K562 (cell line): ENCODE results near the gene ENO2. TPM values are rescaled to one million over a fixed set of nuclear protein-coding genes. Genes with fewer than 3 reads are reported as not detected.
A peak's percentile ranks its signal among the peaks of the same experiment; 100 is the strongest.

Source experiments
- CTBP1 ChIP-seq: fragments of 450-650 bp; IDR thresholded peaks from 2 replicates; pipeline ENCODE4 v1.6.1; 2016; ENCODE audit warnings: borderline replicate concordance
- EP400 ChIP-seq: fragments of 450-650 bp; IDR thresholded peaks from 2 replicates; pipeline ENCODE4 v1.6.1; 2017; ENCODE audit warnings: antibody characterized with exemption, mild to moderate bottlenecking, moderate library complexity
- FIP1L1 ChIP-seq: fragments of 200-400 bp; formaldehyde crosslinking; IDR thresholded peaks from 2 replicates; pipeline ENCODE4 v1.6.1; 2018; ENCODE audit warnings: mild to moderate bottlenecking, low read depth, low read length; ENCODE audit not compliant: poor library complexity, severe bottlenecking
- GABPB1 ChIP-seq: sonication (generic); formaldehyde crosslinking; IDR thresholded peaks from 2 replicates; pipeline ENCODE4 v1.8.0; 2022; ENCODE audit warnings: mild to moderate bottlenecking, missing genetic modification reagents
- GTF2E2 ChIP-seq: fragments of 200-800 bp; sonication (Bioruptor generic); IDR thresholded peaks from 2 replicates; pipeline ENCODE4 v1.6.1; 2016; ENCODE audit warnings: missing genetic modification characterization, missing compliant biosample characterization
- KHSRP ChIP-seq: fragments of 450-650 bp; IDR thresholded peaks from 2 replicates; pipeline ENCODE4 v1.6.1; 2017
- KLF13 ChIP-seq: fragments of 450-650 bp; IDR thresholded peaks from 2 replicates; pipeline ENCODE4 v1.6.1; 2016; ENCODE audit warnings: missing genetic modification characterization, low read depth, mild to moderate bottlenecking, missing compliant biosample characterization, moderate library complexity, borderline replicate concordance
- NFATC3 ChIP-seq: fragments of 450-650 bp; IDR thresholded peaks from 2 replicates; pipeline ENCODE4 v1.6.1; 2017; ENCODE audit warnings: mild to moderate bottlenecking
- SP2 ChIP-seq: IDR thresholded peaks from 2 replicates; pipeline ENCODE4 v1.6.1; 2011; ENCODE audit warnings: mild to moderate bottlenecking, low read depth, low read length, moderate library complexity; ENCODE audit not compliant: poor library complexity, severe bottlenecking; ENCODE audit errors: extremely low read depth
- TEAD1 ChIP-seq, 2 experiments: fragments of 450-650 bp in 1 of 2; sonication (generic) in 1 of 2; formaldehyde crosslinking; IDR thresholded peaks; 2 replicates each; pipeline versions ENCODE4 v1.4.0 to v1.8.0; 2020 to 2022; ENCODE audit warnings: mild to moderate bottlenecking in 2 of 2, missing genetic modification reagents in 1 of 2
- ZNF3 ChIP-seq: fragments of 250-450 bp; sonication (Bioruptor Pico); IDR thresholded peaks from 2 replicates; pipeline ENCODE4 v1.5.0; 2021; ENCODE audit warnings: mild to moderate bottlenecking, moderate library complexity
- ZNF507 ChIP-seq: conservative IDR thresholded peaks from 2 replicates; pipeline ENCODE4 v1.6.1; 2017; ENCODE audit warnings: missing genetic modification characterization, missing compliant biosample characterization
- ZNF766 ChIP-seq: fragments of 200-800 bp; sonication (Bioruptor generic); conservative IDR thresholded peaks from 2 replicates; pipeline ENCODE4 v1.6.1; 2016; ENCODE audit warnings: missing genetic modification characterization, missing compliant biosample characterization
- ZNF780A ChIP-seq: fragments of 250-450 bp; sonication (Bioruptor Pico); IDR thresholded peaks from 2 replicates; pipeline ENCODE4 v1.5.0; 2021; ENCODE audit warnings: mild to moderate bottlenecking
- polyA plus RNA-seq, 8 experiments: library from polyadenylated mRNA; depleted of rRNA in 4 of 8; stranded (reverse) in 5 of 8; unstranded in 3 of 8; fragments of >200 nt; fragmentation: Nextera tagmentation in 2 of 8; fragmentation: Illumina TruSeq in 1 of 8; extraction: Ambion mirVana in 2 of 8; extraction: Trizol in 1 of 8; gene quantifications; 2 replicates each; pipeline versions ENCODE4 v1.2.1 to v1.2.3, GENCODE V29; 2011 to 2014; ENCODE audit warnings: inconsistent platforms in 1 of 8, missing spikeins in 1 of 8
- total RNA-seq, 7 experiments: library from RNA; depleted of rRNA in 6 of 7; stranded (reverse); fragments of >200 nt in 6 of 7; fragmentation: Illumina TruSeq in 2 of 7; extraction: Trizol in 2 of 7; gene quantifications; 2 replicates each; pipeline versions ENCODE4 v1.2.1 to v1.2.3, GENCODE V29; 2011 to 2021; ENCODE audit warnings: low replicate concordance in 1 of 7
- TF ChIP-seq, protein P1 (sequence below): fragments of 450-650 bp; formaldehyde crosslinking; IDR thresholded peaks from 2 replicates; pipeline ENCODE4 v1.4.0; 2020; ENCODE audit warnings: mild to moderate bottlenecking
- TF ChIP-seq, protein P2 (sequence below), 2 experiments: fragments of 250-450 bp in 1 of 2; fragments of 450-650 bp in 1 of 2; sonication (Bioruptor Pico) in 1 of 2; IDR thresholded peaks; 2 replicates each; pipeline versions ENCODE4 v1.6.1 to v1.8.0; 2016 to 2021; ENCODE audit warnings: mild to moderate bottlenecking in 2 of 2, moderate library complexity in 2 of 2, missing compliant biosample characterization in 1 of 2, missing genetic modification characterization in 1 of 2
- TF ChIP-seq, protein P3 (sequence below): fragments of 250-450 bp; sonication (Bioruptor Pico); IDR thresholded peaks from 2 replicates; pipeline ENCODE4 v1.4.0; 2020; ENCODE audit warnings: mild to moderate bottlenecking
- TF ChIP-seq, protein P4 (sequence below): sonication (generic); formaldehyde crosslinking; IDR thresholded peaks from 2 replicates; pipeline ENCODE4 v1.8.0; 2022; ENCODE audit warnings: missing genetic modification reagents, mild to moderate bottlenecking, borderline replicate concordance
- TF ChIP-seq, protein P5 (sequence below): sonication (generic); formaldehyde crosslinking; IDR thresholded peaks from 2 replicates; pipeline ENCODE4 v1.8.1; 2023; ENCODE audit warnings: mild to moderate bottlenecking, missing genetic modification reagents
- TF ChIP-seq, protein P6 (sequence below): fragments of 250-450 bp; sonication (Bioruptor Pico); IDR thresholded peaks from 2 replicates; pipeline ENCODE4 v1.8.0; 2021; ENCODE audit warnings: moderate library complexity, mild to moderate bottlenecking, inconsistent platforms

Gene ENO2
- total and polyA plus RNA-seq, 9 of the 15 experiments (the other 6 are each of a cell fraction or from before 2014, with no cell fraction given) = 10.9 to 43.3 (median 21.0) TPM

DNA sequence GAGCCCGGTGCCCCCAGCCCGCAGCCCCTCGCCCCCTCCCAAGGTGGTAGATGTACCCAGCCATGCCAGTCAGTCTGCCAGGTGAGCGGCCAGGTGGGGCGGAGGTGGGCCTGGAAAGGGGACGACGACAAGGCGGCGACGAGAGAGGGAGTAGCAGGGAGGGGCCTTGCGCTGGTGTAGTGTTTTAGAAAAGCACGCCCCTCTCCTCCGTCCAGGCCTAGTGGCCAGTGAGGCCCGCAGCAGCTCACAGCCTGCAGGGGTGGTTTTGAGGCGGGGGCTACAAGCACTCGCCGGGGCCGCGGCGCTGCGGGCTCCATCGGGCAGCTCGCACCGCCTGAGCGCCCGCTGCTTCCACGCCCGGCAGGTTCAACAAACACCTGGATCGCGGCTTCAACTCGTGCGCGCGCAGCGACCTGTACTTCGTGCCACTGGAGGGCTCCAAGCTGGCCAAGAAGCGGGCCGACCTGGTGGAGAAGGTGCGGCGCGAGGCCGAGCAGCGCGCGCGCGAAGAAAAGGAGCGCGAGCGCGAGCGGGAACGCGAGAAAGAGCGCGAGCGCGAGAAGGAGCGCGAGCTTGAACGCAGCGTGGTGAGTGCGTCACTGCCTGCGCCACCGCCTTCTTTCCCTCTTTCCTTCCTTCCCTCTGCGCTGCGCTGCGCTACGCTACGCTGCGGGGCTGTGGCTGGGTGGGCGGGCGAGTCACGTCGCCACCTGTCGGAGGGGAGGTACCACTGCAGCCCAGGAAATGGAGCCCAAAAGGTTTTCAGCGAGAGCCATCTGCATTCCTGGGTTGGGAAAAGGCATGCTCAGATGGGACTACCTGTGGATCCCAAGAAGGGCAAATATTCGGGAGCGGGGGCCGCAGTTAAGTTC, 23.3 kb downstream of the ENO2 start (continued):
- TF ChIP-seq, protein P1, sequence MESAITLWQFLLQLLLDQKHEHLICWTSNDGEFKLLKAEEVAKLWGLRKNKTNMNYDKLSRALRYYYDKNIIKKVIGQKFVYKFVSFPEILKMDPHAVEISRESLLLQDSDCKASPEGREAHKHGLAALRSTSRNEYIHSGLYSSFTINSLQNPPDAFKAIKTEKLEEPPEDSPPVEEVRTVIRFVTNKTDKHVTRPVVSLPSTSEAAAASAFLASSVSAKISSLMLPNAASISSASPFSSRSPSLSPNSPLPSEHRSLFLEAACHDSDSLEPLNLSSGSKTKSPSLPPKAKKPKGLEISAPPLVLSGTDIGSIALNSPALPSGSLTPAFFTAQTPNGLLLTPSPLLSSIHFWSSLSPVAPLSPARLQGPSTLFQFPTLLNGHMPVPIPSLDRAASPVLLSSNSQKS = no peak
- TF ChIP-seq, protein P2, sequence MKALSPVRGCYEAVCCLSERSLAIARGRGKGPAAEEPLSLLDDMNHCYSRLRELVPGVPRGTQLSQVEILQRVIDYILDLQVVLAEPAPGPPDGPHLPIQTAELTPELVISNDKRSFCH (CRISPR knock-in tag; IDR thresholded peaks at IDR 0.05) = no peak
- TF ChIP-seq, protein P2 (tag; IDR thresholded peaks at IDR 0.05) = no peak
- peak; percentile 75 for TF ChIP-seq SP2
- TF ChIP-seq, protein P3, sequence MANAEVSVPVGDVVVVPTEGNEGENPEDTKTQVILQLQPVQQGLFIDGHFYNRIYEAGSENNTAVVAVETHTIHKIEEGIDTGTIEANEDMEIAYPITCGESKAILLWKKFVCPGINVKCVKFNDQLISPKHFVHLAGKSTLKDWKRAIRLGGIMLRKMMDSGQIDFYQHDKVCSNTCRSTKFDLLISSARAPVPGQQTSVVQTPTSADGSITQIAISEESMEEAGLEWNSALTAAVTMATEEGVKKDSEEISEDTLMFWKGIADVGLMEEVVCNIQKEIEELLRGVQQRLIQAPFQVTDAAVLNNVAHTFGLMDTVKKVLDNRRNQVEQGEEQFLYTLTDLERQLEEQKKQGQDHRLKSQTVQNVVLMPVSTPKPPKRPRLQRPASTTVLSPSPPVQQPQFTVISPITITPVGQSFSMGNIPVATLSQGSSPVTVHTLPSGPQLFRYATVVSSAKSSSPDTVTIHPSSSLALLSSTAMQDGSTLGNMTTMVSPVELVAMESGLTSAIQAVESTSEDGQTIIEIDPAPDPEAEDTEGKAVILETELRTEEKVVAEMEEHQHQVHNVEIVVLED (CRISPR knock-in tag) = peak; percentile 89
- peak; percentile 85; the same call in 1 of the 2 replicates for TF ChIP-seq KLF13 (tag)
- no peak for TF ChIP-seq ZNF507 (tag)
- TF ChIP-seq, protein P4, sequence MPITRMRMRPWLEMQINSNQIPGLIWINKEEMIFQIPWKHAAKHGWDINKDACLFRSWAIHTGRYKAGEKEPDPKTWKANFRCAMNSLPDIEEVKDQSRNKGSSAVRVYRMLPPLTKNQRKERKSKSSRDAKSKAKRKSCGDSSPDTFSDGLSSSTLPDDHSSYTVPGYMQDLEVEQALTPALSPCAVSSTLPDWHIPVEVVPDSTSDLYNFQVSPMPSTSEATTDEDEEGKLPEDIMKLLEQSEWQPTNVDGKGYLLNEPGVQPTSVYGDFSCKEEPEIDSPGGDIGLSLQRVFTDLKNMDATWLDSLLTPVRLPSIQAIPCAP (CRISPR knock-in tag) = no peak
- peak; percentile 85 for TF ChIP-seq ZNF780A (CRISPR knock-in tag)
- TF ChIP-seq, protein P5, sequence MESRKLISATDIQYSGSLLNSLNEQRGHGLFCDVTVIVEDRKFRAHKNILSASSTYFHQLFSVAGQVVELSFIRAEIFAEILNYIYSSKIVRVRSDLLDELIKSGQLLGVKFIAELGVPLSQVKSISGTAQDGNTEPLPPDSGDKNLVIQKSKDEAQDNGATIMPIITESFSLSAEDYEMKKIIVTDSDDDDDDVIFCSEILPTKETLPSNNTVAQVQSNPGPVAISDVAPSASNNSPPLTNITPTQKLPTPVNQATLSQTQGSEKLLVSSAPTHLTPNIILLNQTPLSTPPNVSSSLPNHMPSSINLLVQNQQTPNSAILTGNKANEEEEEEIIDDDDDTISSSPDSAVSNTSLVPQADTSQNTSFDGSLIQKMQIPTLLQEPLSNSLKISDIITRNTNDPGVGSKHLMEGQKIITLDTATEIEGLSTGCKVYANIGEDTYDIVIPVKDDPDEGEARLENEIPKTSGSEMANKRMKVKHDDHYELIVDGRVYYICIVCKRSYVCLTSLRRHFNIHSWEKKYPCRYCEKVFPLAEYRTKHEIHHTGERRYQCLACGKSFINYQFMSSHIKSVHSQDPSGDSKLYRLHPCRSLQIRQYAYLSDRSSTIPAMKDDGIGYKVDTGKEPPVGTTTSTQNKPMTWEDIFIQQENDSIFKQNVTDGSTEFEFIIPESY (CRISPR knock-in tag) = peak; percentile 73
- no peak for TF ChIP-seq GTF2E2 (tag)
- peak in 1 of 2 experiments; percentile 5; a peak in 1 of 4 replicates for TF ChIP-seq TEAD1 (CRISPR knock-in tag; IDR thresholded peaks at IDR 0.05)
- TF ChIP-seq GABPB1 (CRISPR knock-in tag) = peak; percentile 82
- TF ChIP-seq FIP1L1 = peak; percentile 45
- TF ChIP-seq ZNF3 (CRISPR knock-in tag) = no peak
- peak; percentile 84 for TF ChIP-seq EP400
- peak; percentile 84 for TF ChIP-seq CTBP1
- TF ChIP-seq, protein P6, sequence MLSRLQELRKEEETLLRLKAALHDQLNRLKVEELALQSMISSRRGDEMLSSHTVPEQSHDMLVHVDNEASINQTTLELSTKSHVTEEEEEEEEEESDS (CRISPR knock-in tag) = no peak
- peak; percentile 78 for TF ChIP-seq ZNF766 (CRISPR knock-in tag)
- TF ChIP-seq NFATC3 = no peak
- TF ChIP-seq KHSRP = peak; percentile 43; the same call in 1 of the 2 replicates
